ENCODE data around the gene NELL2.
"Not testable (repeated sequence)": the region's sequence is repeated elsewhere in the genome, so short reads cannot be mapped to it uniquely, and the experiment has no call there.

NELL2 gene

DNA sequence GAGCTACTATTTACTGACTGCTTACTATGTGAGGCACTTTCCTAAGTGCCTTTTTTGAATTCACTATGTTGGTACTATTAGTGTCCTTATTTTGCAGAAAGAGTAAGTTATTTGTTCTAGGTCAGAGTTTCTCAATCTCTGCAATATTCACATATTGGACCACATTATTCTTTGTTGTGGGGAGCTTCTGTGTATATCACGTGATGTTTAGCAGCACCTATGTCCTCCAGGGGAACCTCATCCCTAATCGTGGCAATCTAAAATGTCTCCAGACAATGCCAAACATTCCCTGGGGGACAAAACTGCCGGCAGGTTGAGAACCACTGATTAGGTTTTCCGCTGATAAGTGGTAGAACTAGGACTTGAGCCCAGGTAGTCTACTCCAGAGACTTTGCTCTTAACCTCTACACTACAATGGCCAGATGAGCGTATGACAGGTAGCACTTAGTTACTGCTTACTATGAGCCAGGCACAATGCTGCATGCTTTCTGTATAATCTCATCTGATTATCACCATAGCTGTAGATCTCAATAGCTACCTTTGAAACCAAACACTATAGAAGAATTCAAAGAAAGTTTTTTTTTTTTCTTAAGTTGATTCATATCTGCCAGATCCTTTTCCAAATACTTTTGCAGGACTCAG is 38.9 kb downstream of the NELL2 start:
- no peak overlapping the region for H3K4me3 ChIP-seq (ENCODE audit: severe bottlenecking)
- H3K9me3 ChIP-seq (ENCODE audit: severe bottlenecking), result no peaks in the 10 kb centered on the region
- no peak for DNase-seq (ENCODE audit: low spot score)
- no peaks in the 10 kb centered on the region for H3K36me3 ChIP-seq (ENCODE audit: low read depth)
- no peaks in the 10 kb centered on the region for H3K4me1 ChIP-seq (ENCODE audit: insufficient read depth, poor library complexity, severe bottlenecking)
- no peaks in the 10 kb centered on the region for H3K27me3 ChIP-seq (ENCODE audit: insufficient read depth, poor library complexity, severe bottlenecking)
- no peak for ATAC-seq (ENCODE audit: low read depth)
- H3K27ac ChIP-seq (ENCODE audit: poor library complexity, severe bottlenecking), result no peak overlapping the region
- TF ChIP-seq, protein P1, sequence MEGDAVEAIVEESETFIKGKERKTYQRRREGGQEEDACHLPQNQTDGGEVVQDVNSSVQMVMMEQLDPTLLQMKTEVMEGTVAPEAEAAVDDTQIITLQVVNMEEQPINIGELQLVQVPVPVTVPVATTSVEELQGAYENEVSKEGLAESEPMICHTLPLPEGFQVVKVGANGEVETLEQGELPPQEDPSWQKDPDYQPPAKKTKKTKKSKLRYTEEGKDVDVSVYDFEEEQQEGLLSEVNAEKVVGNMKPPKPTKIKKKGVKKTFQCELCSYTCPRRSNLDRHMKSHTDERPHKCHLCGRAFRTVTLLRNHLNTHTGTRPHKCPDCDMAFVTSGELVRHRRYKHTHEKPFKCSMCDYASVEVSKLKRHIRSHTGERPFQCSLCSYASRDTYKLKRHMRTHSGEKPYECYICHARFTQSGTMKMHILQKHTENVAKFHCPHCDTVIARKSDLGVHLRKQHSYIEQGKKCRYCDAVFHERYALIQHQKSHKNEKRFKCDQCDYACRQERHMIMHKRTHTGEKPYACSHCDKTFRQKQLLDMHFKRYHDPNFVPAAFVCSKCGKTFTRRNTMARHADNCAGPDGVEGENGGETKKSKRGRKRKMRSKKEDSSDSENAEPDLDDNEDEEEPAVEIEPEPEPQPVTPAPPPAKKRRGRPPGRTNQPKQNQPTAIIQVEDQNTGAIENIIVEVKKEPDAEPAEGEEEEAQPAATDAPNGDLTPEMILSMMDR (IDR thresholded peaks at IDR 0.05; ENCODE audit: poor library complexity, severe bottlenecking), result no peak

DNA sequence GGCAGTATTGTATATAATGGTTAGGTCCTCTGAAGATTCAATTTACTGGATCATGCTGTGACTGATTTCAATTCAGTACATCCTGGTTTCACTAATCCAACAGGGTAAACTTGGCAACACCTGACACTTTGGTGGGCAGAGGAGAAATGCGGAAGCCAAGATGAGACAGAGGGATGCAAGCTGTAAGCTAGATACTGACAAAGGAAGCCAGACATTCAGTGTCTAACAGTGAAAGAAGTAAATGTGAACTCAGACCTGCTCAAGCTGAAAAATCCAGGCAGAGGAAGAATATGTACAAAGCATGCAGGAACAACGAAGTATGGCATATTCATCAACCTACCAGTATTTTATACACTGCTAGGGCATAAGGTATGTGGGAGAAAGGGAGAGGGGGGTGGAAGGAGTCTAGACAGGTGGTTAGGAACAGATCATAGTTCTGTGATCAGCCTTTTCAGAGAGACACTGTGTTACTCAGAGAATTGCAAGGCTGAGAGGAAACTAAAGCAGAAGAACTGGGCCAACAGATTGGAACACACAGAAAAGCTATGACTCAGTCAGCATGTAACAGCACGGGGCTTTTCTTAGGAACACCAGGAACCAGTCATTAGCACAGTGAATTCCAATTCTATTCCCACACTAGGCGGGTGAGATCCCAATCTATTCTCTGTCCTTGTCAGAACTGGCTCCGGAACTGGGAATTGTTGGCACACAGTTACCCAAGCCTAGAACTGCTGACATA is 40.3 kb downstream of the NELL2 start:
- TF ChIP-seq, protein P1 (IDR thresholded peaks at IDR 0.05; ENCODE audit: poor library complexity, severe bottlenecking), result no peak
- no peaks in the 10 kb centered on the region for H3K9me3 ChIP-seq (ENCODE audit: severe bottlenecking)
- DNase-seq (ENCODE audit: low spot score) (no peak), ATAC-seq (ENCODE audit: low read depth) (peak; percentile 36; the same call in 1 of the 3 replicates)
- H3K4me1 ChIP-seq (ENCODE audit: insufficient read depth, poor library complexity, severe bottlenecking), result no peaks in the 10 kb centered on the region
- no peak overlapping the region for H3K27ac ChIP-seq (ENCODE audit: poor library complexity, severe bottlenecking)
- no peak overlapping the region for H3K4me3 ChIP-seq (ENCODE audit: severe bottlenecking)
- no peaks in the 10 kb centered on the region for H3K36me3 ChIP-seq (ENCODE audit: low read depth)
- H3K27me3 ChIP-seq (ENCODE audit: insufficient read depth, poor library complexity, severe bottlenecking), result no peaks in the 10 kb centered on the region

DNA sequence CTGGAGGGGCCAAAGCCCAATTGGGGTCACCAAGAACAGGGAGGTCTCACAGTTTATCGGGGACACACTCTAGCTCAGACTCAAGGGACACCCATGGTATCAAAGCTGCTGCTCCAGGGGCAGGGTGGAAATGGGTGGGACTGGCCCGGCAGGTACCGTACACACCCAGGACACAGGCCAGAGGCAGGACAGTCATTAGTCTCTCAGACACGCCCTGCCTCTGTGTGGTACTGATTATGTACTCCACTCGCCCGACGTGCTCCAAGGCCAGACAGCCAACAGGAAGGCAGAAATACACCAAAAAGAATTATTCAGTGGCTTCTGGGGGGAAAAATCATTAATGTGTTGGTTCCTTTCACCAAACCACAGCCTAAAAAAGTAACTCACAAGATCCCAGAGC is 41.1 kb downstream of the NELL2 start:
- ATAC-seq (ENCODE audit: low read depth); H3K36me3 ChIP-seq (ENCODE audit: low read depth); DNase-seq (ENCODE audit: low spot score); H3K9me3 ChIP-seq (ENCODE audit: severe bottlenecking); H3K4me1 ChIP-seq (ENCODE audit: insufficient read depth, poor library complexity, severe bottlenecking); H3K4me3 ChIP-seq (ENCODE audit: severe bottlenecking); H3K27ac ChIP-seq (ENCODE audit: poor library complexity, severe bottlenecking); H3K27me3 ChIP-seq (ENCODE audit: insufficient read depth, poor library complexity, severe bottlenecking): not testable (repeated sequence)

DNA sequence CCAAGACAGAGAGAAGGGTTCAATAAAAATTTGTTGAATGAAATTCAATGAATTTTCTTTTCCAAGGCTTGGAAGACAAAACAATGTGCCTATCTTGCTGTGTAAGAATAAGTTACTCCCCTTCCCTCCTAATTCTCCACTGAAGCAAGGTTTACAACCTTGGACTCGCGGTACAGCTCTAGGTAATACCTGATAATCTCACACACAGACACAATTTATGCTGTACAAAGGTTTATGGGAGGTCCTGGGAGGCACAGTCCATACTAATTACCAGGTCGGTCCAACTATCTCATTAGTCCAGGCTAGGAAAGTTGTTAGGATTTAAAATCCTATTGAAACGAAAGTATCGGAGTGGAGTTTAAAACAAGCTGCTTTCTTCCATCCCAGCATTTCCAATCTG is 42.6 kb downstream of the NELL2 start:
- ATAC-seq (ENCODE audit: low read depth), result no peak
- no peak for DNase-seq (ENCODE audit: low spot score)
- Histone ChIP-seq H3K36me3 (ENCODE audit: low read depth) (no peaks in the 10 kb centered on the region), H3K4me1 (ENCODE audit: insufficient read depth, poor library complexity, severe bottlenecking) (no peaks in the 10 kb centered on the region), H3K27ac (ENCODE audit: poor library complexity, severe bottlenecking) (no peak overlapping the region), H3K9me3 (ENCODE audit: severe bottlenecking) (no peaks in the 10 kb centered on the region), H3K27me3 (ENCODE audit: insufficient read depth, poor library complexity, severe bottlenecking) (no peaks in the 10 kb centered on the region), H3K4me3 (ENCODE audit: severe bottlenecking) (no peak overlapping the region)
- TF ChIP-seq, protein P1 (IDR thresholded peaks at IDR 0.05; ENCODE audit: poor library complexity, severe bottlenecking), result no peak

DNA sequence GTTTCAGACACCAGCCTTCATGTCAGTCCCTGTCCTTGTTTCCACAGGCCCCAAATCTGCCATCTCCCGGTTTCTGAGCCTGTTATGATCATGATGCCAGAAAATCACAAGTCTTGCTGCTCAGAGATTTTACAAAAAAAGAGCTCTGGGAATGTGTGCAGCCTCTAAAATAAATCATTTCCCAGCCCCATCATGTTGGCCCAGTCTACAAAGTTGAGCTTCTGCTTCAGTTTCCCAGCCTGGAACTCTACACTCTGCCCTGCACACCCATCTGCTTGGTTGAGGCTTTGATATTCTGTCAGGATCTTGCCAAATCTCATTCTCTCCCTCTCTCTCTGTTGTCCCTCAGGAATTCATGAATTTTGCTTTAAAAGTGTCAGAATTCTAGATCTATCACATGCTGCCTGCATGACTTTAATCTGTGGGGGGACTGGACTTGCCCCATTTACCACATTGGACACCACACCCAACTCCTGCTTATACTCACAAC is 45.5 kb downstream of the NELL2 start:
- H3K9me3 ChIP-seq (ENCODE audit: severe bottlenecking), result no peaks in the 10 kb centered on the region
- H3K4me3 ChIP-seq (ENCODE audit: severe bottlenecking), result no peak overlapping the region
- no peak for ATAC-seq (ENCODE audit: low read depth)
- no peaks in the 10 kb centered on the region for H3K36me3 ChIP-seq (ENCODE audit: low read depth)
- H3K27ac ChIP-seq (ENCODE audit: poor library complexity, severe bottlenecking), result no peak overlapping the region
- TF ChIP-seq, protein P1 (IDR thresholded peaks at IDR 0.05; ENCODE audit: poor library complexity, severe bottlenecking), result no peak
- H3K4me1 ChIP-seq (ENCODE audit: insufficient read depth, poor library complexity, severe bottlenecking), result no peaks in the 10 kb centered on the region
- no peaks in the 10 kb centered on the region for H3K27me3 ChIP-seq (ENCODE audit: insufficient read depth, poor library complexity, severe bottlenecking)
- DNase-seq (ENCODE audit: low spot score), result no peak
